Neural cell (in vitro differentiated cells): ENCODE results near the gene ATP1A1. TPM values are rescaled to one million over a fixed set of nuclear protein-coding genes. Genes with fewer than 3 reads are reported as not detected.

Experiments used
- H2AFZ ChIP-seq: fragments of 200-600, 300-800 bp; sonication (generic), shearing (Covaris generic); 2 replicates; pipeline ENCODE4 v1.6.0; 2014; ENCODE audit warnings: low read depth, mild to moderate bottlenecking, antibody characterized with exemption, low read length, moderate library complexity
- H3F3A ChIP-seq: fragments of 200-600 bp; shearing (Covaris generic); 2 replicates; pipeline ENCODE4 v1.6.1; 2016; ENCODE audit warnings: mild to moderate bottlenecking, moderate library complexity, mixed read lengths, antibody characterized with exemption, low read length; ENCODE audit not compliant: insufficient read depth, poor library complexity, severe bottlenecking
- H3K27ac ChIP-seq: fragments of 200-600, 300-800 bp; sonication (generic), shearing (Covaris generic); 2 replicates; pipeline ENCODE4 v1.5.1; 2014; ENCODE audit warnings: mild to moderate bottlenecking, low read length, moderate library complexity
- H3K27me3 ChIP-seq: fragments of 300-800, 200-600 bp; sonication (generic), shearing (Covaris generic); 2 replicates; pipeline ENCODE4 v1.6.0; 2014; ENCODE audit warnings: mild to moderate bottlenecking, low read depth, low read length, moderate library complexity; ENCODE audit not compliant: insufficient read depth
- H3K36me3 ChIP-seq: fragments of 300-800, 200-600 bp; sonication (generic), shearing (Covaris generic); 2 replicates; pipeline ENCODE4 v1.5.1; 2014; ENCODE audit warnings: mild to moderate bottlenecking, antibody characterized with exemption, low read length, moderate library complexity; ENCODE audit not compliant: insufficient read depth
- H3K4me2 ChIP-seq: fragments of 300-800, 200-600 bp; sonication (generic), shearing (Covaris generic); 2 replicates; pipeline ENCODE4 v1.6.0; 2014; ENCODE audit warnings: mild to moderate bottlenecking, low read length
- H3K4me3 ChIP-seq: fragments of 300-800, 200-600 bp; sonication (generic), shearing (Covaris generic); 2 replicates; pipeline ENCODE4 v1.5.1; 2014; ENCODE audit warnings: mild to moderate bottlenecking, low read length, moderate library complexity
- H3K79me2 ChIP-seq: fragments of 200-600 bp; shearing (Covaris generic); replicated peaks from 2 replicates; pipeline ENCODE4 v1.6.0; 2014; ENCODE audit warnings: mild to moderate bottlenecking, low read length, moderate library complexity; ENCODE audit not compliant: insufficient read depth
- H3K9ac ChIP-seq: fragments of 300-800, 200-600 bp; sonication (generic), shearing (Covaris generic); 2 replicates; pipeline ENCODE4 v1.6.1; 2016; ENCODE audit warnings: mild to moderate bottlenecking, low read length, mixed read lengths
- H3K9me2 ChIP-seq: fragments of 200-600 bp; shearing (Covaris generic); 2 replicates; pipeline ENCODE4 v1.6.1; 2016; ENCODE audit warnings: mild to moderate bottlenecking, low read length, mixed read lengths; ENCODE audit not compliant: insufficient read depth
- H3K9me3 ChIP-seq: fragments of 200-600, 300-800 bp; sonication (generic), shearing (Covaris generic); 2 replicates; pipeline ENCODE4 v1.6.1; 2016; ENCODE audit warnings: mild to moderate bottlenecking, mixed run types, low read length, moderate library complexity, mixed read lengths
- H4K20me1 ChIP-seq: fragments of 200-600 bp; shearing (Covaris generic); 2 replicates; pipeline ENCODE4 v1.6.1; 2016; ENCODE audit warnings: mild to moderate bottlenecking, mixed run types; ENCODE audit not compliant: insufficient read depth
- EP300 ChIP-seq: fragments of 450-650 bp; conservative IDR thresholded peaks from 2 replicates; pipeline ENCODE4 v1.6.1; 2014; ENCODE audit warnings: antibody characterized with exemption, mild to moderate bottlenecking, moderate library complexity; ENCODE audit not compliant: poor library complexity, severe bottlenecking
- EZH2 ChIP-seq: fragments of 200-600, 300-800 bp; shearing (Covaris generic), sonication (generic); IDR thresholded peaks from 2 replicates; pipeline ENCODE4 v1.6.1; 2014; ENCODE audit warnings: antibody characterized with exemption, low read length, borderline replicate concordance, mild to moderate bottlenecking; ENCODE audit not compliant: insufficient read depth, poor library complexity, severe bottlenecking
- MXI1 ChIP-seq: fragments of 450-650 bp; conservative IDR thresholded peaks from 2 replicates; pipeline ENCODE4 v1.6.1; 2014; ENCODE audit warnings: antibody characterized with exemption, mild to moderate bottlenecking; ENCODE audit not compliant: poor library complexity, severe bottlenecking
- POLR2AphosphoS5 ChIP-seq: IDR thresholded peaks from 2 replicates; pipeline ENCODE4 v1.6.1; 2012
- RAD21 ChIP-seq: fragments of 450-650 bp; conservative IDR thresholded peaks from 2 replicates; pipeline ENCODE4 v1.6.1; 2014; ENCODE audit warnings: antibody characterized with exemption, mild to moderate bottlenecking, moderate library complexity
- REST ChIP-seq: IDR thresholded peaks from 2 replicates; pipeline ENCODE4 v1.6.1; 2012; ENCODE audit warnings: borderline replicate concordance
- SMC3 ChIP-seq: fragments of 450-650 bp; conservative IDR thresholded peaks from 2 replicates; pipeline ENCODE4 v1.6.1; 2014; ENCODE audit warnings: antibody characterized with exemption, mild to moderate bottlenecking, moderate library complexity; ENCODE audit not compliant: poor library complexity
- TAF1 ChIP-seq: IDR thresholded peaks from 2 replicates; pipeline ENCODE4 v1.6.1; 2012; ENCODE audit warnings: low read depth
- polyA plus RNA-seq: library from polyadenylated mRNA; depleted of rRNA; stranded (reverse); fragments of >200 nt; gene quantifications from 2 replicates; pipeline ENCODE4 v1.2.3, GENCODE V29; 2014
- TF ChIP-seq, protein P1 (sequence below): fragments of 450-650 bp; IDR thresholded peaks from 2 replicates; pipeline ENCODE4 v1.5.1; 2014; ENCODE audit warnings: antibody characterized with exemption, mild to moderate bottlenecking, moderate library complexity; ENCODE audit not compliant: poor library complexity, severe bottlenecking

ATP1A1 gene
- polyA plus RNA-seq, 1 donor from 2014 or later = 44.2 TPM

GRCh38 chr1:116334868-116335635 is 38.0 kb upstream of the ATP1A1 start:
- Histone ChIP-seq H3K9ac (no peak overlapping the region), H3K27ac (no peak overlapping the region), H3K9me3 (no peaks in the 10 kb centered on the region), H3K4me2 (no peak overlapping the region), H3F3A (no peaks in the 10 kb centered on the region), H2AFZ (no peak overlapping the region), H3K27me3 (no peaks in the 10 kb centered on the region), H3K36me3 (no peaks in the 10 kb centered on the region), H3K4me3 (no peak overlapping the region), H3K79me2 (no peaks in the 10 kb centered on the region), H3K9me2 (no peaks in the 10 kb centered on the region), H4K20me1 (no peaks in the 10 kb centered on the region)
- TF ChIP-seq POLR2AphosphoS5 = no peak
- no peak for TF ChIP-seq MXI1
- no peak for TF ChIP-seq SMC3
- TF ChIP-seq, protein P1, sequence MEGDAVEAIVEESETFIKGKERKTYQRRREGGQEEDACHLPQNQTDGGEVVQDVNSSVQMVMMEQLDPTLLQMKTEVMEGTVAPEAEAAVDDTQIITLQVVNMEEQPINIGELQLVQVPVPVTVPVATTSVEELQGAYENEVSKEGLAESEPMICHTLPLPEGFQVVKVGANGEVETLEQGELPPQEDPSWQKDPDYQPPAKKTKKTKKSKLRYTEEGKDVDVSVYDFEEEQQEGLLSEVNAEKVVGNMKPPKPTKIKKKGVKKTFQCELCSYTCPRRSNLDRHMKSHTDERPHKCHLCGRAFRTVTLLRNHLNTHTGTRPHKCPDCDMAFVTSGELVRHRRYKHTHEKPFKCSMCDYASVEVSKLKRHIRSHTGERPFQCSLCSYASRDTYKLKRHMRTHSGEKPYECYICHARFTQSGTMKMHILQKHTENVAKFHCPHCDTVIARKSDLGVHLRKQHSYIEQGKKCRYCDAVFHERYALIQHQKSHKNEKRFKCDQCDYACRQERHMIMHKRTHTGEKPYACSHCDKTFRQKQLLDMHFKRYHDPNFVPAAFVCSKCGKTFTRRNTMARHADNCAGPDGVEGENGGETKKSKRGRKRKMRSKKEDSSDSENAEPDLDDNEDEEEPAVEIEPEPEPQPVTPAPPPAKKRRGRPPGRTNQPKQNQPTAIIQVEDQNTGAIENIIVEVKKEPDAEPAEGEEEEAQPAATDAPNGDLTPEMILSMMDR = no peak
- TF ChIP-seq EZH2 = no peak
- TF ChIP-seq RAD21 = no peak
- no peak for TF ChIP-seq TAF1

DNA sequence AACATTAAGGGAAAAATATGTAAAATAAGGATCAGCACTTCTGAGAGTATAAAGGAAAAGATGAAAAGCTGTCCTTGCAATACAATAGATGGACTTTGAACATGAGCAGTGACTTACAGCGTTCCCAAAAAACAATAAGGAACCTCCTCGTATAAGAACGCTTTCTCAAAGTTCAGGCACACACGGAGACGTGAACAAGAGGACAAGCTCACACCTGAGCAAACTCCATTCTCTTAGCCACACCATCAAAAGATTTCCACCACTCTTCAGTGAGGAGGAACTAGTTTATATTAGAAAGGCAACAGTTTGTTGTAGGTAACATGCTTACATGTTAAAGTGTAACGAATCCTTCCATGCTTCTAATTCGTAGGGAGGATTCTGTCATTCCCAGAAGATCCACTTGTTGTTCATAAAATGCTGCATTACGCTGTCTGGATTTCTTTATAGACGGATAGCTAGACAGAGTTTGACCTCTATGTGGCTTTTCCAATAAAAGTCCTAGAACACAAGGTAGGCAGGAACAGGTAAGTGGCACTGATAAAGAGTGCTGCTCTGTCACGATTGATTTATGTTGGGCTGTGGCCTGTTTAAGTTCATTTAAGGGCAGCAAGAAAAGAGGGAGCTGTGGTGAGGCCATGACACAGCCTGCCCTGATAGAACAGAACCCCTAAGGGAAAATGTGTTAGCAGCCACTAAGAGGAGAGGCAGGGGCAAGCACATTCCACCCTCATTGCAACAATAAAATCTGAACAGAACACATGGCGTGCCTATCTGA is 37.0 kb upstream of the ATP1A1 start:
- no peak overlapping the region for H3K9ac ChIP-seq
- TF ChIP-seq EP300 (no peak), RAD21 (no peak), MXI1 (no peak), SMC3 (no peak), EZH2 (no peak), POLR2AphosphoS5 (no peak), REST (no peak), TAF1 (no peak)
- TF ChIP-seq, protein P1 = no peak
- H2AFZ ChIP-seq = no peak overlapping the region
- no peaks in the 10 kb centered on the region for H3K36me3 ChIP-seq
- H3K4me3 ChIP-seq = no peak overlapping the region
- H3K27me3 ChIP-seq = no peaks in the 10 kb centered on the region
- no peaks in the 10 kb centered on the region for H3K9me3 ChIP-seq
- H3K4me2 ChIP-seq = no peak overlapping the region
- no peaks in the 10 kb centered on the region for H4K20me1 ChIP-seq
- H3F3A ChIP-seq = no peaks in the 10 kb centered on the region
- H3K79me2 ChIP-seq = no peaks in the 10 kb centered on the region
- H3K27ac ChIP-seq = no peak overlapping the region
- H3K9me2 ChIP-seq = no peaks in the 10 kb centered on the region
